Ectodermal cell (in vitro differentiated cells): ENCODE results near the gene KANSL1.

Experiments
- H3K27ac ChIP-seq: 2 replicates; pipeline ENCODE4 v1.7.0; 2013; ENCODE audit warnings: mild to moderate bottlenecking, low read depth, low read length; ENCODE audit not compliant: insufficient read depth, poor library complexity, severe bottlenecking
- H3K27me3 ChIP-seq: 2 replicates; pipeline ENCODE4 v1.7.0; 2013; ENCODE audit warnings: mild to moderate bottlenecking, low read length; ENCODE audit not compliant: insufficient read depth, control insufficient read depth, poor library complexity, severe bottlenecking
- H3K36me3 ChIP-seq: one replicate; pipeline ENCODE4 v1.7.0; 2013; ENCODE audit warnings: low read length; ENCODE audit not compliant: control insufficient read depth, insufficient read depth
- H3K4me1 ChIP-seq: one replicate; pipeline ENCODE4 v1.7.0; 2013; ENCODE audit warnings: low read length; ENCODE audit not compliant: control insufficient read depth, insufficient read depth
- H3K4me3 ChIP-seq: 2 replicates; pipeline ENCODE4 v1.7.0; 2013; ENCODE audit warnings: low read depth, low read length, control low read depth; ENCODE audit not compliant: insufficient read depth
- H3K9me3 ChIP-seq: 2 replicates; pipeline ENCODE4 v1.7.0; 2013; ENCODE audit warnings: mild to moderate bottlenecking, low read length, moderate library complexity; ENCODE audit not compliant: control insufficient read depth
- WGBS, 2 experiments: methylation state at CpG; one replicate each; pipeline ENCODE4 v1.1.7; 2013; ENCODE audit warnings: missing lambda C conversion rate in 2 of 2; 5-methylcytosine and 5-hydroxymethylcytosine counted together

Gene KANSL1

DNA sequence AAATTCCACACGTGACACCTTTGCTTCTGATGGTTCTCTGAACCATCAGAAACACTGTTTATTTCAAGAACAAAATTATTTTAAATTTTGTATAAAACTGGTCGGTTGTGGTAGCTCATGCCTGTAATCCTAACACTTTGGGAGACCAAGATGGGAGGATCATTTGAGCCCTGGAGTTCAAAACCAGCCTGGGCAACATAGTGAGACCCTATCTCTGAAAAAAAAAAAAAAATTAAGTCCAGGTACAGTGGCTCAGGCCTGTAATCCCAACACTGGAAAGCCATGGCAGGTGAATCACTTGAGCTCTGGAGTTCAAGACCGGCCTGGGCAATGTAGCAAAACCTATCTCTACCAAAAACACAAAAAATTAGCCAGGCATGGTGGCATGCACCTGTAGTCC is 8.3 kb upstream of the KANSL1 start:
- H3K27me3 ChIP-seq: no peaks in the 10 kb centered on the region
- H3K27ac ChIP-seq: no peak overlapping the region
- peaks cover 10% of the 10 kb centered on the region for H3K36me3 ChIP-seq
- no peak overlapping the region for H3K4me3 ChIP-seq
- 93 to 96% methylated on average over 3 of the region's 3 CpGs for WGBS, 2 experiments
- no peaks in the 10 kb centered on the region for H3K4me1 ChIP-seq
- H3K9me3 ChIP-seq: peaks cover 3% of the 10 kb centered on the region

DNA sequence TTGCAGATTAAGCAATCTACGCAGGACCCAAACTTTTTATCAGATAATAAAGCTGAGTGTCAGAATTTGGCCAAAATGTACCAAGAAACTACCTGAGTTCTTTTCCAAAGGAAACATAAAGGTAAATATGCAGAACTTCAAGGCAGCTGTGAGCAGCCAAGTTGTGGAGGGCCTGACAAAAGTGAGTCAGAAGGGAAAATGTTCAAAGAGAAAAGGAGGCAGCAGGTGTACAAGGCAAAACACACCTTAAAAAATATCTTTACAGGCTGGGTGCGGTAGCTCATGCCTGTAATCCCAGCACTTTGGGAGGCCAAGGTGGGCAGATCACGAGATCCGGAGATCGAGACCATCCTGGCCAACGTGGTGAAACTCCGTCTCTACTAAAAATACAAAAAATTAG is 7.0 kb upstream of the KANSL1 start:
- Histone ChIP-seq H3K27me3 (no peaks in the 10 kb centered on the region), H3K9me3 (peaks cover 3% of the 10 kb centered on the region), H3K4me3 (no peak overlapping the region), H3K4me1 (no peaks in the 10 kb centered on the region), H3K36me3 (peaks cover 7% of the 10 kb centered on the region), H3K27ac (no peak overlapping the region)
- WGBS, 2 experiments: 94 to 96% methylated on average over 7 of the region's 7 CpGs

DNA sequence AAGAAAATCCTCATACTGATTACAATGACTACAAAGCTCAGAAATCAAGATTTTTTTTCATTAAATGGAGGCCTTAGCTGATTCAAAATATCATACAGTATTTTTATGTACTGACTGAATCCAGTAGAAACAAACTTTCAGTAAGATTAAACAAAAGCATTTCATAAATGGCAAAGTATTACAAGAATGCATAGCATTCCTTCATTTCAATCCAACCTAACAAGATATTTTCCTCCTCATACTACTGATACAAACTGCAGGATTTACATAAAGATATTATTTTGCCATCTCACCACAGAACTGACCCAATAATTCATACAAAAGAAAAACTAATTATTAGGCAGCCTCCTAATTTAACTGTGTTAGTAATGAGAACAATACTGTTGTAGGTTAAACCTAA is 6.2 kb upstream of the KANSL1 start:
- Histone ChIP-seq H3K4me1 (peaks cover 4% of the 10 kb centered on the region), H3K36me3 (peaks cover 7% of the 10 kb centered on the region), H3K4me3 (no peak overlapping the region), H3K27ac (no peak overlapping the region), H3K27me3 (no peaks in the 10 kb centered on the region), H3K9me3 (peaks cover 3% of the 10 kb centered on the region)

DNA sequence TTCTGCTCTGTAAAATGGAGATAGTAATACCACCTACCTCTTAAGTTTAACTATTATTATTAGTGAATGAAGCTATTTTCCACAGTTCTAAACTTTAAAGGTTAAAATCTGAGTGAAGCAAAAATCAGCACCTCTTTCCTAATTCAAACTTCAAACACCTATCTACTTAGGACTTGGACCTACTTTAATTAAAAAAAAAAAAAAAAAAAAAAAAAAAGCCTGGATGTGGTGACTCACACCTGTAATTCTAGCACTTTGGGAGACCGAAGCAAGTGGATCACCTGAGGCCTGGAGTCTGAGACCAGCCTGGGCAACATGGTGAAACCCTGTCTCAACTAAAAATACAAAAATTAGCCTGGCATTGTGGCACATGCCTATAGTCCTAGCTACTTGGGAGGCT is 5.0 kb upstream of the KANSL1 start:
- Histone ChIP-seq H3K36me3 (peaks cover 7% of the 10 kb centered on the region), H3K27ac (no peak overlapping the region), H3K27me3 (no peaks in the 10 kb centered on the region), H3K9me3 (peaks cover 3% of the 10 kb centered on the region), H3K4me3 (no peak overlapping the region), H3K4me1 (peaks cover 6% of the 10 kb centered on the region)
- WGBS, 2 experiments: 91 to 94% methylated on average over 1 of the region's 1 CpG

DNA sequence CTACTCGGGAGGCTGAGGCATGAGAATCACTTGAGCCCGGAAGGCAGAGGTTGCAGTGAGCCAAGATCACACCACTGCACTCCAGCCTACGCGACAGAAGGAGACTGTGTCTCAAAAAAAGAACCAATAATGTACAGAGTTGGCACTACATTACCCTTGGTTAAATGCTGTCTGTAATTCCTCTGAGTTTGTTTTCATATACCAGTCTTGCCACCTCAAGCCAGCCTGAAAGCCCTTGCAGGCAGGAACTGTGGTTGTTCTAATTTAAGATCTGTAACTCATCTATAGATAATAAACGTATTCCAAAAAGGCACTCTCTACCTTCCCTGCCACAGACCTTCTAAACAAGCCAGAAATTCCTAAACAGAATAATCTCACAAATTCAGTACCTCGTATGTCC is 4.3 kb upstream of the KANSL1 start:
- Histone ChIP-seq H3K4me1 (peaks cover 6% of the 10 kb centered on the region), H3K9me3 (peaks cover 3% of the 10 kb centered on the region), H3K4me3 (no peak overlapping the region), H3K27me3 (no peaks in the 10 kb centered on the region), H3K36me3 (peaks cover 7% of the 10 kb centered on the region), H3K27ac (no peak overlapping the region)
- 94 to 97% methylated on average over 6 of the region's 6 CpGs for WGBS, 2 experiments

DNA sequence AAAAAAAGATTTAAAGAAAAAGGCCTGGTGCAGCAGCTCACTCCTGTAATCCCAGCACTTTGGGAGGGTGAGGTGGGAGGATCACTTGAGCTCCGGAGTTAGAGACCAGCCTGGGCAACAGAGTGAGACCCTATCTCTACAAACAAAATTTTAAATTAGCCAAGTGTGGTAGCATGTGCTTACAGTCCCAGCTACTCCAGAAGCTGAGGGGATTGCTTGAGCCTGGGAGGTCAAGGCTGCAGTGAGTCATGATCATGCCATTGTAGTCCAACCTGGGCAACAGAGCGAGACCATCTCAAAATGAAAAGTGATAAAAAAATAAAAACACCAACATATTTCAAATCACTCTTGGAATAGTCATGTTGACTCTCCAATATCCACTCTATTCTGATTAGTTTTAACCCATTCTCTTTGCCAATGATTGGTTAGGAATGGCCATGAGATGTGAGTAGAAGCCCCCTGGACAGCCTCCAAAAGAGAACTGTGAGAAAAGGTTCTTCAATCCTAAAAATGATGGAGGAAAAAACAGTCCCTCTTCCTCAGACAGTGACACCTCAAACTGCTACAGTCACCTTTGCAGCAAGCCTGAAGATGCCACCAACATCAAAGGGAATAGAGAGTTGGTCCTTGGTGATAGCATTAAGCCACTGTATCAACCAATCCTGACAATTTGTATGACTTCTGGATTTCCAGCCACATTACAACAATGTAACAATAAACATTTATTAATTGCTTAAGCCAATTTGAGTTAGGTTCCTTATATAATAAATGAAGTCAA is 2.9 kb upstream of the KANSL1 start:
- Histone ChIP-seq H3K27ac (no peak overlapping the region), H3K4me1 (peaks cover 6% of the 10 kb centered on the region), H3K4me3 (no peak overlapping the region), H3K36me3 (peaks cover 7% of the 10 kb centered on the region), H3K27me3 (no peaks in the 10 kb centered on the region), H3K9me3 (peaks cover 3% of the 10 kb centered on the region)
- WGBS, 2 experiments: 92 to 95% methylated on average over 2 of the region's 2 CpGs

DNA sequence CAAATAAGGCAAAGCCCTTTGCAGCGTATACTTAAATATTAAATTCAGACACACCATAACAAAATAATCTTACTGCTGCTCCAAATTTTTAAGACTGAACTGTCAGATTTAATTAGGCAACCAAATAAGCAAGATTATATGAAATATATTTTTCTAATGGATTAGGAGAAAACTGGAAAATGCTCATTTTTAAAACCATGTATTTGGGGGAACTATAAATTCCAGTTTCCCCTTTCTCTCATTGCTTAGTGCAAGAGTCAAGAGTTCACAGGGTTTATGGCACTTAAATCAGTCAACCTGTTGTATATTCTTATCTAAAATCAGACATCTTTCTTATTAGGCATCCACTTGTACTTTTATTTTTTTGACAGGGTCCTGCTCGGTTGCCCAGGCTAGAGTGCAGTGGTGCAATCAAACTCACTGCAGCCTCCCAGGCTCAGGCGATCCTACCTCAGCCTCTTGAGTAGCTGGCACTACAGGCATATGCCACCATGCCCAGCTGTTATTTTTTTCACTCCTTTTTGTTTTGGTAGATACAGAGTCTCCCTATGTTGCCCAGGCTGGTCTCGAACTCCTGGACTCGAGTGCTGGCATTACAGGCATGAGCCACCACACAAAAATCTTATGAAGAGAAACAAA is 2.1 kb upstream of the KANSL1 start:
- Histone ChIP-seq H3K27ac (no peak overlapping the region), H3K36me3 (peaks cover 7% of the 10 kb centered on the region), H3K4me1 (peaks cover 6% of the 10 kb centered on the region), H3K4me3 (no peak overlapping the region), H3K27me3 (no peaks in the 10 kb centered on the region), H3K9me3 (peaks cover 3% of the 10 kb centered on the region)
- WGBS, 2 experiments: 86 to 91% methylated on average over 5 of the region's 5 CpGs

DNA sequence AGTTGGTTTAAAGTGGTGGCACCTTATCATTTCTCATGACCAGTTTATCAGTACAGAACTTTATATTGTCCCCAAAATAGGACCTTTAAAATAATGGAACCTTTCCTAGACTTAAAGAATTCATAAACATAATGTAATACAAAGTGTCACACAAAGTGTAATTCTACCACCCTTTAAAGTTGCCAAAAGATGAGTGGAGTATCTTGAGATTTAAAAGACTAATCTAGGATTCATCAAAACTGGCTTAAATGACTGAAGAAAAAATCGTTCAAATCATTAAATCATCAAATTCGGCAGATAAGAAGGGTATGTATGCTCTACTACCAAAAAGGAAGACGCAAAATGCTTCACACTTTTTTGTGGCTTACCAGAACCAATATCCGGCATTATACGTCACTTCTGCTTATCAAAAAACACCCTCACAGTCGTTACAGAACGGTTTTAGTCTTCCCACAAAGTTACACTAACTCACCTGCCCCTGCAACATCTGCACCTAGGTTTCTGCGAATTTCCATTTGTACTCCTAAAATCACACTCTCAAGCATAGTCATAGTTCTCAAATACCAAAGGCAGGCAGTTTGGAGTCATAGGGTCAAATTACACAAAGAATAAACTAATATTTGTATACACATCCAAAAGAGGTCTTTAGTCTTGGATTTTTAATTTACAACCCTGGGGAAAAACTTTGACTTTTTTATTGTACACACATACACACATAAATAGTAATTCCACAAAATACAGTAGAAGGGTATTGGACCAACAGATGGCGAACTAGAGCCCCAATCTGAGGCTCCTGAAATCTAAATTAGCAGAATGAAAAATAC is 1.4 kb upstream of the KANSL1 start:
- peak overlapping the region; percentile 69 for H3K4me3 ChIP-seq
- H3K27me3 ChIP-seq: no peaks in the 10 kb centered on the region
- WGBS, 2 experiments: 63 to 66% methylated on average over 9 of the region's 9 CpGs
- peaks cover 7% of the 10 kb centered on the region for H3K36me3 ChIP-seq
- peak overlapping the region; percentile 97 for H3K27ac ChIP-seq
- peaks cover 11% of the 10 kb centered on the region for H3K4me1 ChIP-seq
- H3K9me3 ChIP-seq: peaks cover 3% of the 10 kb centered on the region

DNA sequence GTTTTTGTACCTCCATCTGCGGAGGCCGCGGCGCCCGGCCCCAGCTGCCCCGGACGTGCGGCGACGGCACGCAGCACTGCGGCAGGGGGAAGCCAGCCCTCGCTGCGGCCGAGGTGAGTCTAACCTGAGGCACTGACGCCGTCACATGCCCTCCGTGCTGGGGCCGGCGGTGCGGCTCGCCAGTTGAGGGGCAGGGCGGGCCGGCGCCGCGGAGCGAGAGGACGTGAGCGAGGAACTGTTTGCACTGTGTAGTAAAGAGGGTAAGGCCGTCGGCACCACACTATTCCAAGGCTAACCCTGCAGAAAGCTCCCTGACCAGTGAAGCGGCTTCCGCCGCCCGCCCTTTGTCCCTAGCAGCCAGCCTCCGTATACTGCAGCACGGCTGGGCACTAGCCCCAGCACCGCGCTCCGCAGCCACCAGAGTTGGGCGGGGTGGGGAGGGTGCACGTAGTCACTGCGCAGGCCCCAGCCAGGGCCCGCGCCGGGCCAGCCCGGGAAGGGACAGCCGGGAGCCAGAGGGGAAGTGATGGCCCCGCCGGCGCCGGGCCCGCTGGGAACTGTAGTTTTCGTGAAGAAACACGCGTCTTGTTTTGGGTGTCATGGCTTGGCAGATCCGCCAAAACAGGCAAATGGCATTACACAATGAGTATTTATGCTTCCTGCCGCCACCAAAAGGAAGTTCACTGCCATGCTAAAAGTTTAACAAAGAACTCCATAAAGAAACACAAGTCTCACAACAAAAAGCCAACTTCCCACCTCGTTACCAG is 580 bp upstream of the KANSL1 start:
- peak overlapping the region; percentile 69 for H3K4me3 ChIP-seq
- H3K27me3 ChIP-seq: no peaks in the 10 kb centered on the region
- peaks cover 3% of the 10 kb centered on the region for H3K9me3 ChIP-seq
- peaks cover 15% of the 10 kb centered on the region for H3K4me1 ChIP-seq
- H3K36me3 ChIP-seq: peaks cover 7% of the 10 kb centered on the region
- peak overlapping the region; percentile 97 for H3K27ac ChIP-seq
- 1% methylated on average over 60 of the region's 60 CpGs for WGBS, 2 experiments
